HUES48 (cell line): ENCODE results near the gene GIPC3.

ENCODE experiments used
- H3K27ac ChIP-seq: one replicate; pipeline ENCODE4 v1.7.0; 2013; ENCODE audit warnings: low read depth, low read length, inconsistent platforms
- H3K27me3 ChIP-seq: 2 replicates; pipeline ENCODE4 v1.6.1; 2013; ENCODE audit warnings: mild to moderate bottlenecking, low read length; ENCODE audit not compliant: control insufficient read depth, insufficient read depth
- H3K36me3 ChIP-seq: 2 replicates; pipeline ENCODE4 v1.6.1; 2013; ENCODE audit warnings: low read length; ENCODE audit not compliant: control insufficient read depth, insufficient read depth
- H3K4me1 ChIP-seq: 2 replicates; pipeline ENCODE4 v1.6.1; 2013; ENCODE audit warnings: mild to moderate bottlenecking, low read length; ENCODE audit not compliant: control insufficient read depth, insufficient read depth
- H3K4me3 ChIP-seq: 2 replicates; pipeline ENCODE4 v1.5.1; 2013; ENCODE audit warnings: mild to moderate bottlenecking, low read depth, low read length
- H3K9ac ChIP-seq: 2 replicates; pipeline ENCODE4 v1.6.1; 2013; ENCODE audit warnings: mild to moderate bottlenecking, low read depth, low read length, moderate library complexity
- H3K9me3 ChIP-seq: 2 replicates; pipeline ENCODE4 v1.6.1; 2013; ENCODE audit warnings: low read length; ENCODE audit not compliant: control insufficient read depth, insufficient read depth

Gene GIPC3

GRCh38 chr19:3633559-3633988 is 48.3 kb downstream of the GIPC3 start:
- H3K36me3 ChIP-seq: peaks cover 28% of the 10 kb centered on the region
- no peaks in the 10 kb centered on the region for H3K9me3 ChIP-seq
- no peak overlapping the region for H3K4me3 ChIP-seq
- no peak overlapping the region for H3K9ac ChIP-seq
- H3K27ac ChIP-seq: no peak overlapping the region
- H3K4me1 ChIP-seq: no peaks in the 10 kb centered on the region
- H3K27me3 ChIP-seq: no peaks in the 10 kb centered on the region

DNA sequence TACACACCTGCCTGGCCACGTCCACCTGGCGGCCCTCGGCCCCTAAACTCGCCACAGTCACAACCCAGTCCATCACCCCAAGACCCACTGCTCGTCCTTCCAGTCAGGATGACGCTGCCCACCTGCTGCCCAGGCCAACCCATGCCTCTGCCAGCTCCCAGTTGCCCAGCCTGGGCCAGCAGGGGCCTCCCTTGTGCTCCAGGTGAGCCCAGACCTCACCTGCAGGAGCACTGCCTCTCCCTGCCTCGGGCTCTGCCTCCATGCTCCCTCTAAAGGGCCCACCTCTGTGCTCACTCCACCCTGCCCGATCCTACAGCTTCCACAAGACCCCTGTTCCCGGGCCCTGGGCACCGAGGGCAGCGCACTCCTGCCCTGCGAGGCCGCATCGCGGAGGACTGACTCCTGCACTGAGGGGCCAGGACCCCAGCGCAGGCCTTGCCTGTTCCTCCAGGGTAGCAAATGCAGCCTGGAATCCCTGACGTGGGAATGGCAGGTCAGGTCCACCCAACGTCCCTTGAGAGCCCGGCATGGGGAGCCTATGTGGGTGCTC is 49.3 kb downstream of the GIPC3 start:
- H3K27ac ChIP-seq: no peak overlapping the region
- peaks cover 38% of the 10 kb centered on the region for H3K36me3 ChIP-seq

DNA sequence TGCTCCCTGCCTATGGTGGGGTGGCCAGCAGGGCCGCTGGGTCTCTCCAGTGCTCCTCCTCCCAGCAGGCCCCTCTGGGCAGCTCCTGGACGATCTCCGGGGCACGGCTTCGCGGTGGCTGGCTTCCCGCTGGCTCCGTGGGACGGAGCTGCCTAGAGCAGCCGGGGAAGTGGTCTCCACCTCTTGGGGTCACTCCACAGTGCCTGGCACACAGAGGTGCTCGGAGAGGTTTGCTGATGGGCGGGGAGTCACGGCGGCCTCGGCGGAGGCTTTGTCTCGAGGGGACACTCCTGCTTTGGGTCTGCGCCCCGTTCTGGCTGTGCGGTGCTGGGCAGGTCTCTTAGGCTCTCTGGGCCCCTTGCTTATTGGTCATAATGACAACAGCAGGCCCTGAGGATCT is 51.2 kb downstream of the GIPC3 start:
- Histone ChIP-seq H3K27me3 (no peaks in the 10 kb centered on the region), H3K4me1 (no peaks in the 10 kb centered on the region), H3K4me3 (no peak overlapping the region), H3K27ac (no peak overlapping the region), H3K9ac (no peak overlapping the region), H3K9me3 (no peaks in the 10 kb centered on the region), H3K36me3 (peaks cover 42% of the 10 kb centered on the region)

More for the DNA sequence above, 49.3 kb downstream of the GIPC3 start:
- Histone ChIP-seq H3K4me3 (no peak overlapping the region), H3K4me1 (no peaks in the 10 kb centered on the region), H3K9ac (no peak overlapping the region), H3K9me3 (no peaks in the 10 kb centered on the region), H3K27me3 (no peaks in the 10 kb centered on the region)

DNA sequence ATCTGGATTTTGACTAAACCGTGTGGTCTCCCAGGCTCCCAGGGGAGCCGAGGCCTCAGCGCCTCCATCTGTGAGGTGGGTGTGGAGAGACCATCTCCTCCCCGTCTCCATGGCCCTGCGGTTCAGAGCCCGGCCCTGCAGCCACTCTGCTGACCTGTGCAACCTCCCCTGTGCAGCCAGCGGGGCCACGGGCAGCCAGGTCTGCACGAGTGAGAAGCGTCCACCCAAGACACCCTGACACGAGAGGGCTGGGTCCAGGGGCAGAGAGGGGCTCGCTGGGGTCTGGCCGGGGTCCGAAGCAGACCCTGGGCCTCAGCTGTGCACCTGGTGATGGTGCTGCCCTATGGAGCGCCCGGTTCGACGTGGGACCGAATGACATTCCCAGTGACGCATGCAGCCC is 51.7 kb downstream of the GIPC3 start:
- Histone ChIP-seq H3K9me3 (no peaks in the 10 kb centered on the region), H3K4me1 (no peaks in the 10 kb centered on the region), H3K36me3 (peaks cover 43% of the 10 kb centered on the region), H3K27ac (no peak overlapping the region), H3K9ac (no peak overlapping the region), H3K4me3 (no peak overlapping the region), H3K27me3 (no peaks in the 10 kb centered on the region)

DNA sequence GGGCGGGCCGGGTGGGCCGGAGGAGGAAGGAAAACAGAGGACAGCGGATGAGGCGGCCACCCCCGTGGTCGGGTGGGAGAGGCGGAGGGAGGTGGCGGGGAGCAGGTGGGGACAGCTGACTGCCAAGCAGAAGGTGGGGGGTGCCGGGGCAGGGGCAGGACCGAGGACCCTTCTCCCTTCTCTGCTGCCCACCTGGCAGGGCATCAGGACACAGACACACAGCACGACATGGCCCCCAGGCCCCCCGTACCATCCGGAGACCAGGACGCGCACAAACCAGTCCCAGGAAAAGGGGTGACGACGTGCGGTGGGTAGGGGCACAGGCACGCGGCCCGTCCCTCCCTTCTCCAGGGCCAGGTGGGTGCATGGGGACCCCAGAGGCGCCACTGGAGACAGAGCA is 52.3 kb downstream of the GIPC3 start:
- Histone ChIP-seq H3K9ac (no peak overlapping the region), H3K4me1 (no peaks in the 10 kb centered on the region), H3K9me3 (no peaks in the 10 kb centered on the region), H3K27me3 (no peaks in the 10 kb centered on the region), H3K27ac (no peak overlapping the region), H3K4me3 (no peak overlapping the region), H3K36me3 (peaks cover 43% of the 10 kb centered on the region)

GRCh38 chr19:3638208-3639193 is 53.2 kb downstream of the GIPC3 start:
- no peak overlapping the region for H3K9ac ChIP-seq
- no peak overlapping the region for H3K27ac ChIP-seq
- H3K27me3 ChIP-seq: no peaks in the 10 kb centered on the region
- no peaks in the 10 kb centered on the region for H3K9me3 ChIP-seq
- H3K4me1 ChIP-seq: no peaks in the 10 kb centered on the region
- H3K36me3 ChIP-seq: peaks cover 40% of the 10 kb centered on the region
- H3K4me3 ChIP-seq: no peak overlapping the region

GRCh38 chr19:3639479-3639878 is 54.2 kb downstream of the GIPC3 start:
- Histone ChIP-seq H3K4me3 (no peak overlapping the region), H3K36me3 (peaks cover 42% of the 10 kb centered on the region), H3K9me3 (no peaks in the 10 kb centered on the region), H3K4me1 (no peaks in the 10 kb centered on the region), H3K27me3 (no peaks in the 10 kb centered on the region), H3K27ac (no peak overlapping the region), H3K9ac (no peak overlapping the region)

DNA sequence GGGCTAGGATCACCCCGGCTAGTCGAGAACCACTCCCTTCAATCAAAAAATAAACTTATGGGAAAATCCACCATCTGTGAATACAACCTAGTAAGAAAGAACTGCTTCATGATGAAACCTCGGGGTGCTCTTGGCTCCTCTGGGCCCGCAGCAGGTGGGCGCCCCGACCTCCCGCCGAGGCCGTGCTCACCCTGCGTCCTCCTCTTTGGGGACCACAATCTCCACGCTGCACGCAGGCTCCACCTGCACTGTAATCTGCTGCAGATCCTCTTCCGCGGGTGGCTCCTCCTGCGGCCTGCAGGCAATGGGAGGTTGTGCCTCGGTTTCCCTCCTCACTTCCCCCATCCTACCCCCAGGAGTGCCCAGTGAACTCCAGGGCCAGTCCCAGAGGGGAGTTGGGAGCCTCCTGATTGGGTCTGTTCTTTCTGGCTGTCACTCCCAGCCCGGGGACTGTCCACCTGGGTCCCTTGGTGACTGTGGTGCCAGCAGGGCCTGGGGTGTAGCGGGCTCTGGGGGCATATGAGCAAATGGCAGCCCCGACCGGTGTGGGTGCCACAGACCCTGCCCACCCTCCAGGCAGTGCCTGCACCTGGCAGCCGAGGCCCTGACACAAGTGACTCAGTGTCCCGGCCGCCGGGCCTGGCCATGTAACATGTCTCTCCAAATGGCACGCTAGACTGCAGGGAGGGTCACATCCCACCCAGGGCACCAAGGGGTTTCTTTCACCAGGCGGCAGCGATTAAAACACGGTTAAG is 56.4 kb downstream of the GIPC3 start:
- H3K27ac ChIP-seq: no peak overlapping the region
- no peaks in the 10 kb centered on the region for H3K9me3 ChIP-seq
- no peaks in the 10 kb centered on the region for H3K4me1 ChIP-seq
- H3K27me3 ChIP-seq: no peaks in the 10 kb centered on the region
- no peak overlapping the region for H3K9ac ChIP-seq
- H3K4me3 ChIP-seq: no peak overlapping the region
- peaks cover 53% of the 10 kb centered on the region for H3K36me3 ChIP-seq

DNA sequence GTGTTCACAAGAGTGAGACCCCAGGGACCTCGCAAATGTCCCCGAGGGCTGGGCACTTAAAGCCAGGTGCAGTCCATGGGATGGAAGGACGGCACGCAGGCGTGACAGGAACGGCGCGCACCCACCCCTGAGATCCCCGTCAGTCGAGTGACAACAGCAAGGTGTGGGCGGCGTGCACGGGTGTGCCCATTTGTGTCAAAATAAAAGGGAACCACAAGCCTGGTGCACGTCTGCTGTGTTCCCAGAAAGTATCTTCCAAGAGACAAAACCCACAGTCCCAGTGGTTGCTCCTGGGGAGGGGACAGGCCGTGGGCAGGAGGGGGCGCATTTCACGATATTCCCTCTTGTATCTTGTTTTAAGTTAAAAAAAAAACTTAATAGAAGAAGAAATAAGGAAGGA is 57.0 kb downstream of the GIPC3 start:
- H3K36me3 ChIP-seq: peaks cover 54% of the 10 kb centered on the region
- no peaks in the 10 kb centered on the region for H3K4me1 ChIP-seq
- H3K9ac ChIP-seq: no peak overlapping the region
- no peak overlapping the region for H3K27ac ChIP-seq
- H3K4me3 ChIP-seq: no peak overlapping the region
- H3K27me3 ChIP-seq: no peaks in the 10 kb centered on the region
- H3K9me3 ChIP-seq: no peaks in the 10 kb centered on the region
